B cell (primary cell): ENCODE results near the gene TOM1L2. TPM values are rescaled to one million over a fixed set of nuclear protein-coding genes. Genes with fewer than 3 reads are reported as not detected.

ENCODE experiments used
- ATAC-seq: fragments of 200-7000 bp; cut with Tn5 transposase; one replicate; pipeline ENCODE4 v1.10.0; 2021; ENCODE audit warnings: low read depth, mild to moderate bottlenecking, moderate number of reproducible peaks, moderate library complexity
- CTCF ChIA-PET: fragments of 350-600 bp; sonication (Branson Sonifier 250); formaldehyde crosslinking; loops from one replicate; lab custom pipeline; 2021; ENCODE audit warnings: antibody characterized with exemption, inconsistent platforms; lab: Charles Lee
- POLR2A ChIA-PET: fragments of 350-600 bp; sonication (Branson Sonifier 250); formaldehyde crosslinking; loops from one replicate; lab custom pipeline; 2021; ENCODE audit warnings: antibody characterized with exemption; lab: Charles Lee
- DNase-seq: peaks from one replicate; pipeline ENCODE4 v3.0.0; 2013
- H2AFZ ChIP-seq: 2 replicates; pipeline ENCODE4 v1.6.1; 2012; ENCODE audit warnings: mild to moderate bottlenecking, low read depth, low read length; ENCODE audit not compliant: insufficient read depth, poor library complexity, severe bottlenecking
- H3K27ac ChIP-seq, 2 donors: 1 replicate in 1 of 2; 2 replicates in 1 of 2; pipeline ENCODE4 v1.5.1; 2012 to 2013; ENCODE audit warnings: low read length in 2 of 2, mild to moderate bottlenecking in 2 of 2, moderate library complexity in 1 of 2
- H3K27me3 ChIP-seq, 4 experiments: fragments of 200-600 bp in 1 of 4; sonication (generic) in 1 of 4; replicated peaks in 1 of 4; 1 replicate in 2 of 4; 2 replicates in 2 of 4; pipeline versions ENCODE4 v1.6.1 to v1.7.0; 2013 to 2016; ENCODE audit warnings: low read length in 3 of 4, mild to moderate bottlenecking in 2 of 4, mixed read lengths in 1 of 4, moderate library complexity in 1 of 4; ENCODE audit not compliant: insufficient read depth in 4 of 4, control insufficient read depth in 3 of 4; ENCODE audit errors: control extremely low read depth in 1 of 4
- H3K36me3 ChIP-seq, 2 experiments: replicated peaks in 1 of 2; 1 replicate in 1 of 2; 2 replicates in 1 of 2; pipeline versions ENCODE4 v1.6.1 to v1.7.1; 2013; ENCODE audit warnings: low read length in 1 of 2; ENCODE audit not compliant: insufficient read depth in 2 of 2, control insufficient read depth in 1 of 2; ENCODE audit errors: control extremely low read depth in 1 of 2, extremely low read depth in 1 of 2
- H3K4me1 ChIP-seq, 2 donors: fragments of 200-600 bp in 1 of 2; sonication (generic) in 1 of 2; 1 replicate in 1 of 2; 2 replicates in 1 of 2; pipeline versions ENCODE4 v1.5.1 to v1.6.1; 2013 to 2017; ENCODE audit warnings: low read length in 2 of 2; ENCODE audit not compliant: control insufficient read depth in 2 of 2, insufficient read depth in 2 of 2
- H3K4me2 ChIP-seq: replicated peaks from 2 replicates; pipeline ENCODE3; 2012; ENCODE audit warnings: mild to moderate bottlenecking, low read depth, low read length; ENCODE audit not compliant: poor library complexity, severe bottlenecking
- H3K4me3 ChIP-seq, 5 experiments: fragments of 200-600 bp in 1 of 5; sonication (generic) in 1 of 5; 1 replicate in 3 of 5; 2 replicates in 2 of 5; pipeline versions ENCODE4 v1.5.1 to v1.7.0; 2011 to 2016; ENCODE audit warnings: low read length in 4 of 5, mild to moderate bottlenecking in 4 of 5, low read depth in 2 of 5, control low read depth in 1 of 5, moderate library complexity in 1 of 5; ENCODE audit not compliant: insufficient read depth in 1 of 5; ENCODE audit errors: control extremely low read depth in 1 of 5, extremely low read depth in 1 of 5
- H3K79me2 ChIP-seq: fragments of 200-600 bp; sonication (generic); one replicate; pipeline ENCODE4 v1.6.0; 2016; ENCODE audit warnings: low read length; ENCODE audit not compliant: control insufficient read depth, insufficient read depth
- H3K9ac ChIP-seq: fragments of 200-600 bp; sonication (generic); 2 replicates; pipeline ENCODE4 v1.6.1; 2017; ENCODE audit warnings: mild to moderate bottlenecking, low read length, moderate library complexity
- H3K9me3 ChIP-seq, 3 donors: one replicate each; pipeline versions ENCODE4 v1.6.1 to v1.7.1; 2013; ENCODE audit warnings: low read length in 2 of 3; ENCODE audit not compliant: control insufficient read depth in 2 of 3, insufficient read depth in 1 of 3; ENCODE audit errors: control extremely low read depth in 1 of 3
- H4K20me1 ChIP-seq: 2 replicates; pipeline ENCODE4 v1.6.0; 2012; ENCODE audit warnings: mild to moderate bottlenecking, low read length; ENCODE audit not compliant: insufficient read depth, control insufficient read depth, poor library complexity, severe bottlenecking
- H3K27ac Mint-ChIP-seq: one replicate; pipeline ENCODE4 v1.8.0; 2021; ENCODE audit warnings: mixed read lengths
- H3K27me3 Mint-ChIP-seq: one replicate; pipeline ENCODE4 v1.8.0; 2021; ENCODE audit warnings: mixed read lengths
- H3K4me1 Mint-ChIP-seq: one replicate; pipeline ENCODE4 v1.8.0; 2021; ENCODE audit warnings: mixed read lengths
- H3K4me3 Mint-ChIP-seq: one replicate; pipeline ENCODE4 v1.8.0; 2021; ENCODE audit warnings: mixed read lengths
- H3K9me3 Mint-ChIP-seq: one replicate; pipeline ENCODE4 v1.8.0; 2022; ENCODE audit warnings: mixed read lengths; ENCODE audit not compliant: insufficient read depth
- EZH2 ChIP-seq: IDR thresholded peaks from 2 replicates; pipeline ENCODE4 v1.6.1; 2012; ENCODE audit warnings: borderline replicate concordance, low read depth, mild to moderate bottlenecking, moderate library complexity, low read length; ENCODE audit not compliant: insufficient read depth, poor library complexity, severe bottlenecking
- WGBS: methylation state at CpG from one replicate; pipeline ENCODE4 v1.1.5; 2013; ENCODE audit warnings: missing lambda C conversion rate; ENCODE audit not compliant: insufficient coverage; 5-methylcytosine and 5-hydroxymethylcytosine counted together
- intact Hi-C: fragments of 100-400 bp; cut with micrococcal nuclease; formaldehyde crosslinking; loops from one replicate; pipeline ENCODE4 v1.10.0; 2022
- polyA plus RNA-seq: library from polyadenylated mRNA; depleted of rRNA; stranded (reverse); fragments of >200 nt; gene quantifications from 2 replicates; pipeline ENCODE4 v1.2.3, GENCODE V29; 2012
- total RNA-seq, 2 donors: library from RNA; stranded (reverse); fragments of 120-200 nt in 1 of 2; gene quantifications; 1 replicate in 1 of 2; 2 replicates in 1 of 2; pipeline versions ENCODE4 v1.2.3 to v1.2.4, GENCODE V29; 2013 to 2022
- TF ChIP-seq, protein P1 (sequence below): fragments of 200-600 bp; IDR thresholded peaks from one replicate; pipeline ENCODE4 v1.8.0; 2022; ENCODE audit warnings: antibody characterized with exemption, mild to moderate bottlenecking

The TOM1L2 gene
- total and polyA plus RNA-seq, 2 donors (not counting 1 experiment from before 2014, with no cell fraction given): 25.1 to 29.7 TPM

DNA sequence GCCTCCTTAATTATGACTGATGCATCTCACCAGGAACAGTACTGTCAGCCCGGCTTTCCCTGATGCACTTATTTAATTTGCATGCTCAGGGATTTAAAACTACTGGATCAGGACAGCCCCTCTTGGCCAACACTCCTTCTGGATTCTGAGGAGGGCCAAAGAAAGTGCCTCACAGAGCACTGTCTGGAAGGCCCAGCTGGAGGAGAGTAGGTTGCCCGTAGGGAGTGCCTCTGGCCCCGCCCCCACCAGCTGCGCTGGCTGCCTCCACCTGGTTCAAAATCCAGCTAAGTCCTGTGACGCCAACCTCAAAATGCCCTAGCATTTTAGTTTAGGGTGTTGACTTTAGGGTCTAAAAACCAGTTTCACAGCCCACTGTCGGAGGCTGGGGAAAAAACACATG, 86.0 kb downstream of the TOM1L2 start:
- H3K4me1 ChIP-seq: peaks cover 0 to 9% of the 10 kb centered on the region in 2 donors
- H3K36me3 ChIP-seq: peaks cover 0 to 28% of the 10 kb centered on the region in 2 experiments
- DNase-seq: no peak
- no peaks in the 10 kb centered on the region for H3K27me3 ChIP-seq
- CTCF ChIA-PET: no interaction called here
- no peak overlapping the region for H3K4me3 Mint-ChIP-seq
- no peak overlapping the region for H3K4me3 ChIP-seq
- TF ChIP-seq EZH2: no peak
- TF ChIP-seq, protein P1, sequence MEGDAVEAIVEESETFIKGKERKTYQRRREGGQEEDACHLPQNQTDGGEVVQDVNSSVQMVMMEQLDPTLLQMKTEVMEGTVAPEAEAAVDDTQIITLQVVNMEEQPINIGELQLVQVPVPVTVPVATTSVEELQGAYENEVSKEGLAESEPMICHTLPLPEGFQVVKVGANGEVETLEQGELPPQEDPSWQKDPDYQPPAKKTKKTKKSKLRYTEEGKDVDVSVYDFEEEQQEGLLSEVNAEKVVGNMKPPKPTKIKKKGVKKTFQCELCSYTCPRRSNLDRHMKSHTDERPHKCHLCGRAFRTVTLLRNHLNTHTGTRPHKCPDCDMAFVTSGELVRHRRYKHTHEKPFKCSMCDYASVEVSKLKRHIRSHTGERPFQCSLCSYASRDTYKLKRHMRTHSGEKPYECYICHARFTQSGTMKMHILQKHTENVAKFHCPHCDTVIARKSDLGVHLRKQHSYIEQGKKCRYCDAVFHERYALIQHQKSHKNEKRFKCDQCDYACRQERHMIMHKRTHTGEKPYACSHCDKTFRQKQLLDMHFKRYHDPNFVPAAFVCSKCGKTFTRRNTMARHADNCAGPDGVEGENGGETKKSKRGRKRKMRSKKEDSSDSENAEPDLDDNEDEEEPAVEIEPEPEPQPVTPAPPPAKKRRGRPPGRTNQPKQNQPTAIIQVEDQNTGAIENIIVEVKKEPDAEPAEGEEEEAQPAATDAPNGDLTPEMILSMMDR: no peak
- peaks cover 9% of the 10 kb centered on the region for H3K4me1 Mint-ChIP-seq
- H3K4me2 ChIP-seq: no peak overlapping the region
- no peak overlapping the region for H3K27ac Mint-ChIP-seq
- H3K9ac ChIP-seq: no peak overlapping the region
- no peak overlapping the region for H2AFZ ChIP-seq
- H4K20me1 ChIP-seq: no peaks in the 10 kb centered on the region
- no peak for ATAC-seq
- POLR2A ChIA-PET: no interaction called here
- H3K79me2 ChIP-seq: no peaks in the 10 kb centered on the region
- intact Hi-C loops: no loop called here
- no peaks in the 10 kb centered on the region for H3K9me3 ChIP-seq
- H3K27me3 Mint-ChIP-seq: no peaks in the 10 kb centered on the region
- 82% methylated on average over 4 of the region's 6 CpGs for WGBS
- H3K9me3 Mint-ChIP-seq: no peaks in the 10 kb centered on the region
- H3K27ac ChIP-seq: no peak overlapping the region

- Histone ChIP-seq H3K4me3 (no peak overlapping the region), H3K27me3 (no peaks in the 10 kb centered on the region), H3K79me2 (no peaks in the 10 kb centered on the region), H3K4me2 (no peak overlapping the region), H4K20me1 (no peaks in the 10 kb centered on the region), H3K9me3 (no peaks in the 10 kb centered on the region), H3K36me3 (peaks cover 0 to 41% of the 10 kb centered on the region in 2 experiments), H3K9ac (no peak overlapping the region), H2AFZ (no peak overlapping the region), H3K4me1 (no peaks in the 10 kb centered on the region), H3K27ac (no peak overlapping the region)
- ATAC-seq: no peak
- WGBS: 98% methylated on average over 13 of the region's 16 CpGs
- no peak overlapping the region for H3K27ac Mint-ChIP-seq
- DNase-seq: no peak
- POLR2A ChIA-PET: no interaction called here
- CTCF ChIA-PET: interaction anchor here (1.3 kb wide), 1 partner anchor 34 kb away, joined by 3 read pairs; no protein-coding TSS in a partner anchor
- H3K4me3 Mint-ChIP-seq: no peak overlapping the region
- H3K4me1 Mint-ChIP-seq: peaks cover under 1% of the 10 kb centered on the region
- H3K9me3 Mint-ChIP-seq: no peaks in the 10 kb centered on the region
- intact Hi-C loops: no loop called here
- H3K27me3 Mint-ChIP-seq: no peaks in the 10 kb centered on the region
- TF ChIP-seq, protein P1: no peak
- no peak for TF ChIP-seq EZH2
Measured at GRCh38 chr17:17884391-17885357, 87.5 kb downstream of the TOM1L2 start.
